HEK293T (cell line): Measurements from ENCODE around the gene NEK6.

Experiments
- BHLHE40 ChIP-seq: fragments of 450-650 bp; IDR thresholded peaks from 2 replicates; pipeline ENCODE4 v1.6.1; 2016; ENCODE audit warnings: mild to moderate bottlenecking, moderate library complexity, borderline replicate concordance
- FOXA1 ChIP-seq: fragments of 450-650 bp; IDR thresholded peaks from 2 replicates; pipeline ENCODE4 v1.6.1; 2016; ENCODE audit warnings: mild to moderate bottlenecking
- FOXK2 ChIP-seq: fragments of 450-650 bp; IDR thresholded peaks from 2 replicates; pipeline ENCODE4 v1.6.1; 2016; ENCODE audit warnings: mild to moderate bottlenecking
- SP1 ChIP-seq: fragments of 450-650 bp; IDR thresholded peaks from 2 replicates; pipeline ENCODE4 v1.6.1; 2017
- TARDBP ChIP-seq: fragments of 450-650 bp; IDR thresholded peaks from 2 replicates; pipeline ENCODE4 v1.6.1; 2016
- TF ChIP-seq, protein P1 (sequence below): fragments of 450-650 bp; IDR thresholded peaks from 2 replicates; pipeline ENCODE4 v1.6.1; 2016

DNA sequence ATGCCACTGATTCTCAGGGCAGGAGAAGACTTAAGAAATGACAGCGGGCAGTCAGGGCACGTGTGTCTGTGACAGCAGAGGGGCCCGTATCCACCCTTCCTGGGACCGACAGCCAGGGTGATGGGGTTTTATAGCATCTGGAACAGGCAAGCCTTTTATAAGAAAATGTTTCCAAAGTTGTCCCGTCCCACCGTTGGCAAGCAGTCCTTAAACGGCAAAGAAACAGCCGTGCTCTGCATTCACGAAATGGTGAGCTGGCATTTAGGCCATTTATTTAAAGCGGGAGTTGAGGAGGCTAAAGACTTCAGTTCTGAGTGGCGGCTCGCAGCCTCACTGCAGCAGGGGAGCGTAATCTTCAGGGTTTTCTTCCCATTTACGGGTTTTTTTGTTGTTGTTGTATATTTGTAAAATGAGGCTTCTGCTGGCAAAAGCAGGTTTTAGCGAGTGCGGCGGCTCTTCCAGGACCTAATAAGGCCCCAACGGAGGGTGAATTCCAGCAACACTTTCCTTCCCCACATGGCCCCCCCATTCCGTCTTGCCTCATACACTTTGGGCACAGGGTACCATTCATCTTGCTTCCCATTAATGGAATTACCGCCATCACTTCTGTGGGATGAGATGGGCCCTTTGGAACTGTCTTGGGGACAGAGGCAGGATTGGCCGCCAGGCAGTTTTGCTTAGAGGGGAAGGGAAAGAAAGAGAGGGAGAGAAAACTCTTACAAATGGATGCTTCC lies 15.8 kb downstream of the NEK6 start:
- TF ChIP-seq TARDBP (no peak), FOXA1 (no peak), SP1 (no peak), BHLHE40 (no peak), FOXK2 (no peak)
- TF ChIP-seq, protein P1, sequence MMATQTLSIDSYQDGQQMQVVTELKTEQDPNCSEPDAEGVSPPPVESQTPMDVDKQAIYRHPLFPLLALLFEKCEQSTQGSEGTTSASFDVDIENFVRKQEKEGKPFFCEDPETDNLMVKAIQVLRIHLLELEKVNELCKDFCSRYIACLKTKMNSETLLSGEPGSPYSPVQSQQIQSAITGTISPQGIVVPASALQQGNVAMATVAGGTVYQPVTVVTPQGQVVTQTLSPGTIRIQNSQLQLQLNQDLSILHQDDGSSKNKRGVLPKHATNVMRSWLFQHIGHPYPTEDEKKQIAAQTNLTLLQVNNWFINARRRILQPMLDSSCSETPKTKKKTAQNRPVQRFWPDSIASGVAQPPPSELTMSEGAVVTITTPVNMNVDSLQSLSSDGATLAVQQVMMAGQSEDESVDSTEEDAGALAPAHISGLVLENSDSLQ: no peak
